ENCODE data around the gene NDUFB4.

Gene NDUFB4

DNA sequence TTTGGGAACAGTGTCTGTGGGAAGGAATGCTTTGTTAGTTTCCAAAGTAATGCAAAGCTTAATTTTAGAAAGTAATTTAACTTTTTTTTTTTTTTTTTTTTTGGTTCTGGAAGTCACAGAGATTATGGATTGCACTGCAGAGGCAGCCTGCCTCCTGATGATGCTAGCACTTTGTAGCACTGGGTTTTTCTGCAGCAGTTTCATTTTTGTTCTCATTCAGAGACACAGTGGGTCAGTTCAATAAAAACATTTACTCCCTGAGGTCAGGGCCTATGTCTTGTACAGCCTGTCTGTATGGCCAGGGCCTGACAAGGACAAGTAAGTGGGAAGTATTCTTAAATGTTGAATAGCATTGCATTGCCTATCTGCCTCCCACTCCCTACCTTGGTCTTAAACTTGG, 39.0 kb upstream of the NDUFB4 start:
- Histone ChIP-seq H3K9me3 (no peaks in the 10 kb centered on the region), H3K4me3 (ENCODE audit: low read depth, low read length) (no peak overlapping the region), H3K27me3 (no peaks in the 10 kb centered on the region), H3K36me3 (no peaks in the 10 kb centered on the region), H3K4me1 (peaks cover 13% of the 10 kb centered on the region)
- TF ChIP-seq, protein P1, sequence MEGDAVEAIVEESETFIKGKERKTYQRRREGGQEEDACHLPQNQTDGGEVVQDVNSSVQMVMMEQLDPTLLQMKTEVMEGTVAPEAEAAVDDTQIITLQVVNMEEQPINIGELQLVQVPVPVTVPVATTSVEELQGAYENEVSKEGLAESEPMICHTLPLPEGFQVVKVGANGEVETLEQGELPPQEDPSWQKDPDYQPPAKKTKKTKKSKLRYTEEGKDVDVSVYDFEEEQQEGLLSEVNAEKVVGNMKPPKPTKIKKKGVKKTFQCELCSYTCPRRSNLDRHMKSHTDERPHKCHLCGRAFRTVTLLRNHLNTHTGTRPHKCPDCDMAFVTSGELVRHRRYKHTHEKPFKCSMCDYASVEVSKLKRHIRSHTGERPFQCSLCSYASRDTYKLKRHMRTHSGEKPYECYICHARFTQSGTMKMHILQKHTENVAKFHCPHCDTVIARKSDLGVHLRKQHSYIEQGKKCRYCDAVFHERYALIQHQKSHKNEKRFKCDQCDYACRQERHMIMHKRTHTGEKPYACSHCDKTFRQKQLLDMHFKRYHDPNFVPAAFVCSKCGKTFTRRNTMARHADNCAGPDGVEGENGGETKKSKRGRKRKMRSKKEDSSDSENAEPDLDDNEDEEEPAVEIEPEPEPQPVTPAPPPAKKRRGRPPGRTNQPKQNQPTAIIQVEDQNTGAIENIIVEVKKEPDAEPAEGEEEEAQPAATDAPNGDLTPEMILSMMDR (IDR thresholded peaks at IDR 0.05; ENCODE audit: low read depth, low read length): no peak
- no peak for DNase-seq

DNA sequence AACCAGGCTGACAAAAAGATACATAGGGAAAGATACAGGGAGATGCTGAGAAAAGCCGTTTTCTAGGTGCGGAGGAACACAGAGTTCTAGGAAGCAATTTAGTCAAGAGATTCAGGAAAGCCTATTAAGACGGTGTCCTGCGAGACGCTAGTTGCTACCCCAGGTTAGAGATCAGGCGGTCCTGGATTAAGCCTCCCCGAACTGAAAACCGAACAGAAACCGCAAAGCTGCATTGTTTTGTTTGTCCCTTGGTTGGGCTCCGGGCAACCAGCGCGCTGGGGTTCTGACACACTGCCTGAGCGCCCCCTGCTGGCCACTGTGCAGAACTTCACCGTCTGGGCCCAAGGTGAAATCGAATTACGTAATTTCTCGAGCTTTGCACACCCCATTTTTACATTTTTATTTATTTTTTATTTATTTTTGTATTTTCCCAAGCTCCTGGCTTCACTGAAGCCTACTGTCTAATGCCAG, 37.3 kb upstream of the NDUFB4 start:
- H3K27me3 ChIP-seq: no peaks in the 10 kb centered on the region
- TF ChIP-seq, protein P1 (IDR thresholded peaks at IDR 0.05; ENCODE audit: low read depth, low read length): peak; percentile 94
- H3K4me3 ChIP-seq (ENCODE audit: low read depth, low read length): peak overlapping the region; percentile 61
- no peaks in the 10 kb centered on the region for H3K9me3 ChIP-seq
- peak; percentile 84 for DNase-seq
- no peaks in the 10 kb centered on the region for H3K36me3 ChIP-seq
- peaks cover 13% of the 10 kb centered on the region for H3K4me1 ChIP-seq

DNA sequence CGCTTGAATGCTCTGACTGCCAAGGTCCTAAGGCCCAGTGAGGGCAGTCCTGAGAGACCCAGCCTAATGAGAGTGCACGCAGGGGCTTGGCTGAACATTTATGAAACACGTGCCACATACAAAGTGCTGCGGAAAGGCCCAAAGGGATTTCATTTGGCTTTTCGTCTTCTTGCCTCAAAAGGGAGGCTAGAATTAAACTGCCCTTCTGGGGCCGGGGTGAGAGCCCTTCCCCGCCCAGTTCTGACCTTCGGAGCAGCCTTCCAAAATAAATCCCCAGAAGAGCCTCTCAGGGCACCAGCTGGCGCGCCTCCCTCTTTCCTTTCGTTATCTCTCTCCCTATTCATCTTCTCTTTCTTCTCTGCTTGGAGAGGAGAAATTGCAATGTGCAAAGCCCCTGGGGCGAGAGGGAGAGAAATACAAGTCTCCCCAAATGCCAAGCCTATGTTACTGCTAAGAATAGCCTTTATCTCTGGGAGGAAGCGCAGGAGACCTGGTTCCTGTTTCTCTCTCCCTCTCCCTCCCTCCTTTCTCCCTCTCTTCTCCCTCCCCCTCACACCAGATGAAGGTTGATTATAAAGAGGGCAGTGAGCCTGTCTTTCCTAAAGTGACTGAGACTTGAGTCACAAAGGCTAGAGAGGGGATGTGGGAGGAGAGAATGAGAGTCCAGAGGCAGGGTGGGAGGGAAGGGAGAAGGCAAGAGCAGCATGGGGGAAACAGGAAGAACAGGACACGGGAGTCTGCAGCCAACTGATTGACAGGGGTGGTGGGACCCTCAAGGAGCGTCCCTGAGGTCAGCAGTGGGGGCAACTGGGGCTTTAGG, 36.7 kb upstream of the NDUFB4 start:
- no peaks in the 10 kb centered on the region for H3K36me3 ChIP-seq
- H3K4me3 ChIP-seq (ENCODE audit: low read depth, low read length): peak overlapping the region; percentile 61
- no peaks in the 10 kb centered on the region for H3K9me3 ChIP-seq
- TF ChIP-seq, protein P1 (IDR thresholded peaks at IDR 0.05; ENCODE audit: low read depth, low read length): no peak
- peaks cover 13% of the 10 kb centered on the region for H3K4me1 ChIP-seq
- peak; percentile 58 for DNase-seq
- H3K27me3 ChIP-seq: no peaks in the 10 kb centered on the region

DNA sequence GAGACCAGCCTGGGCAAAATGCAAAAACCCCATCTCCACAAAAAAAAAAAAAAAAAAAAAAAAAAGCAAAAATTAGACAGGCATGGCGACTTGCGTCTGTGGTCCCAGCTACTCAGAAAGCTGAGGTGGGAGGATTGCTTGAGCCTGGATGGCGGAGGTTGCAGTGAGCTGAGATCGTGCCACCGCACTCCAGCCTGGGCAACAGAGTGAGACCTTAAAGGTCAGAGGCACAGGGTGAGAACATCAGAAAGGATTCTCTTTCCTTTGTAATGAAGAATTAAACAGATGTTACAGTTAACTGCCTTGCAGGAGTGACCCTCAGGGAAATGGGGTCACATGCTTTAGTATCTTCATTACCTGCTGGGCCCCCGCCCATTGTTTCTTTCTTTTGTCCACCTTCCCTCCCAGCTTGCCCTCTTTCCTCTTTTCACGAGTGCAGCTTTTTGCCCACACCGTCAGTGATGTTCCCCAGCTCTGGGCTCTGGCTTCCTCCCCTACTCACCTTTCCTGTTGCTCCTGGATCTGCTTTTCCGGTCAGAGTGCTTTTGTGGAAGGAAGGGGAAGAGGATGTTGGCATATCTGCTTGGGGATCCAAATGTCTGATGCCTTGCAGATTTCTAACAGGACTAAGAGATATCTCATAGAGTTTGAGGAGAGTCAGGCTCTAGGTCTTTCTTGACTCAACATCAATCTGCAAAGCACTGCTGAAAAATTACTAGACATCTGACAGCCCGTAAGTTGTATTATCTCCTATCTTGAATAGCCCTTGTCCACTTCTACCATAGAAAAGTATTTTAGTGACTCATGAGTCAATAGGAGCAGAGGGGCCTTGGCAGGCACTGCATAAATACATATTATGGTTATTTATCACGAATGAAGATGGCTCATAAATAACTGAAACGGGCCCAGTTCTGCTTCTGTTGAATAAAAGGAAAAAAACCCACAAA, 35.6 kb upstream of the NDUFB4 start:
- no peaks in the 10 kb centered on the region for H3K9me3 ChIP-seq
- no peak for DNase-seq
- H3K36me3 ChIP-seq: no peaks in the 10 kb centered on the region
- H3K27me3 ChIP-seq: no peaks in the 10 kb centered on the region
- H3K4me3 ChIP-seq (ENCODE audit: low read depth, low read length): no peak overlapping the region
- peaks cover 13% of the 10 kb centered on the region for H3K4me1 ChIP-seq
- TF ChIP-seq, protein P1 (IDR thresholded peaks at IDR 0.05; ENCODE audit: low read depth, low read length): no peak

DNA sequence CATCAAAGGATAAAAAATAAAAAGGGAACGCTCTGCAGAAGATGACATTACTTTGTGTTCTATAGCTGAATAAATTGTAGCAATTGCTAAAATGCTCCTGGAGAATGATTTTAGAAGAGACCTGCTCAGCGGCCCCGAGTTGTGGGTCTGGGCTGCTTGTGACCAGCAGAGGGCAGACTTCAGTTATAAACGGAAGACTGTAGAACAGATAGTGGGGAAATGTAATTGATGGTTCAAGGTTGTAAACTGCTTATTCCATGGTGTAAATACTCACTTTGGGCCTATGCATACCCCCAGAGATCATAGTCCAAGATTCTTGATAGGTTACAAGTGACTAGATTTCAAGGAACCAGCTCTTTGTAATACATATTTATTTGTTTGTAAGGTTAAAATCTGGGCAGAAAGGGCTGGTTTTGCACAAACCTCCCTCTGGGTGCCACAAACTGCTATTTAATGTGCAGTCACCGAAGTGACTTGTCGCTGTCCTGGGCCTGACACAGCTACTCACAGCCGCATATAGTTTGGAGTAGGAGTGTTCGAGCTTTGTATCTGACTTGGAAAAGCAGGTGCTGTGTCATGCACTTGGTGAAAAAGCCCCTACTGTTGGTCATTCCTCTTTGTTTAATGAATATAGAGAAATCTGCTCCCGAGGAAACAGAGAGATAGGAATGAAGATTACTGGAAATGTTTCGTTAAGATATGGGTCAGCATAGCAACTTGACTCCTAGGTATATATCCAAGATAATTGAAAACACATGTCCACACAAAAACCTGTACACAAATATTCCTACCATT, 34.7 kb upstream of the NDUFB4 start:
- Histone ChIP-seq H3K4me3 (ENCODE audit: low read depth, low read length) (no peak overlapping the region), H3K4me1 (peaks cover 14% of the 10 kb centered on the region), H3K9me3 (no peaks in the 10 kb centered on the region), H3K36me3 (no peaks in the 10 kb centered on the region), H3K27me3 (no peaks in the 10 kb centered on the region)
- TF ChIP-seq, protein P1 (IDR thresholded peaks at IDR 0.05; ENCODE audit: low read depth, low read length): peak; percentile 86
- peak; percentile 79 for DNase-seq

Data from BE2C (cell line).